Esophagus muscularis mucosa (tissue), 4 donors: ENCODE data around the gene FAM168B. TPM values are rescaled to one million over a fixed set of nuclear protein-coding genes. Genes with fewer than 3 reads are reported as not detected.
"Not testable (repeated sequence)": the region's sequence is repeated elsewhere in the genome, so short reads cannot be mapped to it uniquely, and the experiment has no call there.

Experiments
- DNase-seq: peaks from one replicate; pipeline ENCODE4 v3.0.0-alpha.2; 2017; ENCODE audit errors: extremely low spot score
- H3K27ac ChIP-seq, 4 donors: fragments of 200-600 bp; sonication (generic); replicated peaks in 1 of 4; 1 replicate in 3 of 4; 2 replicates in 1 of 4; pipeline ENCODE4 v1.5.1; 2016 to 2019; ENCODE audit warnings: mild to moderate bottlenecking in 1 of 4
- H3K27me3 ChIP-seq, 4 donors: fragments of 200-600 bp; sonication (generic); one replicate each; pipeline versions ENCODE4 v1.5.1 to v1.6.0; 2016 to 2019
- H3K36me3 ChIP-seq, 4 donors: fragments of 200-600 bp; sonication (generic); one replicate each; pipeline ENCODE4 v1.5.1; 2016 to 2019
- H3K4me1 ChIP-seq, 4 donors: fragments of 200-600 bp; sonication (generic); one replicate each; pipeline ENCODE4 v1.5.1; 2016 to 2019
- H3K4me3 ChIP-seq, 4 donors: fragments of 200-600 bp; sonication (generic); 1 replicate in 2 of 4; 2 replicates in 2 of 4; pipeline ENCODE4 v1.5.1; 2016 to 2019; ENCODE audit warnings: mild to moderate bottlenecking in 4 of 4, moderate library complexity in 1 of 4
- H3K9me3 ChIP-seq, 4 donors: fragments of 200-600 bp; sonication (generic); 1 replicate in 3 of 4; 2 replicates in 1 of 4; pipeline ENCODE4 v1.5.1; 2016 to 2019
- CTCF ChIP-seq, 3 experiments: fragments of 200-600 bp in 2 of 3; fragments of 450-650 bp in 1 of 3; sonication (generic) in 2 of 3; IDR thresholded peaks; one replicate each; pipeline ENCODE4 v1.5.1; 2017 to 2019; ENCODE audit warnings: antibody characterized with exemption in 3 of 3, mild to moderate bottlenecking in 2 of 3, moderate library complexity in 1 of 3
- EP300 ChIP-seq: sonication (generic); formaldehyde crosslinking; IDR thresholded peaks from one replicate; pipeline ENCODE4 v1.6.1; 2017; ENCODE audit warnings: antibody characterized with exemption
- POLR2A ChIP-seq: fragments of 450-650 bp; IDR thresholded peaks from one replicate; pipeline ENCODE4 v1.6.1; 2017; ENCODE audit warnings: antibody characterized with exemption, moderate library complexity, mild to moderate bottlenecking, low read depth
- POLR2AphosphoS5 ChIP-seq, 2 donors: sonication (generic); formaldehyde crosslinking; IDR thresholded peaks; one replicate each; pipeline ENCODE4 v1.6.1; 2017; ENCODE audit warnings: antibody characterized with exemption in 2 of 2
- WGBS: methylation state at CpG from one replicate; pipeline ENCODE4 v1.1.5; 2018; 5-methylcytosine and 5-hydroxymethylcytosine counted together
- intact Hi-C: fragments of 100-400 bp; cut with DNase I; formaldehyde crosslinking; loops from one replicate; pipeline ENCODE4 v1.15.1; 2023
- total RNA-seq, 4 donors: library from RNA; depleted of rRNA; stranded (reverse); fragments of >200 nt; gene quantifications; one replicate each; pipeline versions ENCODE4 v1.1.0 to v1.2.1, GENCODE V29; 2016

Gene FAM168B
- total RNA-seq, 4 donors from 2014 or later, result 155 to 193 (median 182) TPM

DNA sequence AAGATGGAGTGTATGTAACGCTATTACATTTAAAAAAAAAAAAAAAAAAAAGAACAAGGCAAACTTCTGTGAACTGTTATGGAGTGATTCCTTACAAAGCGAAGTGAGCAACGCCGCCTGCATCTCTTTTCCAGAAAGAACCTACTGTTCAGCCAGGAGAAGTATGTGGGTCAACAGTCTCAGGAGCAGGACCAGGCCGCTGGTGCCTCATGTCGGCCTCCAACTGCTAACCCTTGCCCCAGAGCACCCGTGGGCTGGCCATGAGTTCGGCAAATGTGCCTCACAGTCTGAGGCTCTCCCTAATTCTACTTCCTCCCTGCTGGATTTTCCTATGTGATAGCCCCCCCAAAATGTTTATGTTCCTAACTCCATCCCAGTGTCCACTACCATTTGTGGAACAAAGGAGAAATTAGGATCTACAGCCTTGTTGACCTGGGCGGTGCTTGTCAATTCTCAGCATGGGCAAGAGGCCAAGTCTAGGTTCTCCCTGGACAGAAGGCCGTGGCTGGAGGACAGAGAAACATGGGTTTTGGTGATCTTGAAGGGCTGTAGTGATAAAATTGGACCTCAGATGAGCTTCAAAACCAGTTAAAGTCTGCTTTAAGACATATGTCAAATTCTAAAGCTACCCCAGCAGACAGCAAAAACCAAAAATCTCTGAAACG, 15.9 kb downstream of the FAM168B start:
- Histone ChIP-seq H3K4me3 (no peak overlapping the region), H3K4me1 (peaks cover 21 to 39% (median 30%) of the 10 kb centered on the region in 4 donors), H3K27ac (no peak overlapping the region), H3K9me3 (no peaks in the 10 kb centered on the region), H3K36me3 (peaks cover 40 to 97% (median 78%) of the 10 kb centered on the region in 4 donors), H3K27me3 (no peaks in the 10 kb centered on the region)
- no peak for DNase-seq
- TF ChIP-seq POLR2AphosphoS5 (IDR thresholded peaks at IDR 0.05), result no peak
- no peak for TF ChIP-seq EP300
- no peak for TF ChIP-seq POLR2A
- no peak for TF ChIP-seq CTCF (IDR thresholded peaks at IDR 0.05)
- intact Hi-C loops, result no loop called here
- 85% methylated on average over 11 of the region's 11 CpGs for WGBS

- intact Hi-C loops, result no loop called here
These were observed 16.6 kb downstream of the FAM168B start for GRCh38 chr2:131076707-131077106.

GRCh38 chr2:131075578-131075977, 17.7 kb downstream of the FAM168B start:
- 89% methylated on average over 15 of the region's 15 CpGs for WGBS
- not testable (repeated sequence) for H3K27ac ChIP-seq

More at GRCh38 chr2:131076707-131077106, 16.6 kb downstream of the FAM168B start:
- DNase-seq, result no peak
- H3K4me3 ChIP-seq, result no peak overlapping the region
- no peaks in the 10 kb centered on the region for H3K9me3 ChIP-seq
- no peaks in the 10 kb centered on the region for H3K27me3 ChIP-seq
- H3K27ac ChIP-seq, result no peak overlapping the region
- H3K36me3 ChIP-seq, result peaks cover 38 to 97% (median 76%) of the 10 kb centered on the region in 4 donors
- H3K4me1 ChIP-seq, result peaks cover 21 to 39% (median 27%) of the 10 kb centered on the region in 4 donors
- TF ChIP-seq EP300, result no peak
- TF ChIP-seq CTCF (IDR thresholded peaks at IDR 0.05), result no peak
- no peak for TF ChIP-seq POLR2A
- TF ChIP-seq POLR2AphosphoS5 (IDR thresholded peaks at IDR 0.05), result no peak
- WGBS, result 86% methylated on average over 5 of the region's 5 CpGs

DNA sequence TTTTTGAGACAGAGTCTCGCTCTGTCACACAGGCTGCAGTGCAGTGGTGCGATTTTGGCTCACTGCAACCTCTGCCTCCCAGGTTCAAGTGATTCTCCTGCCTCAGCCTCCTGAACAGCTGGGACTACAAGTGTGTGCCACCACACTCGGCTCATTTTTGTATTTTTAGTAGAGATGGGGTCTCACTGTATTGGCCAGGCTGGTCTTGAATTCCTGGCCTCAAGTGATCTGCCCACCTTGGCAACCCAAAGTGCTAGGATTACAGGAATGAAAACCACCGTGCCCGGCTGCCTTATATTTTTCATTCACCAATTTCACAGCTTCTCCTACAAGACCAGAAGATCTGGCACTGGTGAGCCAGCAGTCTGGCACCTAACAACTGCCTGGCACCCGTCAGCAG, 25.1 kb downstream of the FAM168B start:
- H3K27me3 ChIP-seq, H3K4me3 ChIP-seq, H3K9me3 ChIP-seq, intact Hi-C loops, DNase-seq, H3K27ac ChIP-seq: not testable (repeated sequence)
- WGBS, result 98% methylated on average over 6 of the region's 6 CpGs
- Histone ChIP-seq H3K4me1 (peaks cover 13 to 39% (median 21%) of the 10 kb centered on the region in 4 donors), H3K36me3 (peaks cover 22 to 65% (median 54%) of the 10 kb centered on the region in 4 donors)

More at GRCh38 chr2:131075578-131075977, 17.7 kb downstream of the FAM168B start:
- intact Hi-C loops, H3K9me3 ChIP-seq, DNase-seq, H3K4me3 ChIP-seq, H3K27me3 ChIP-seq: not testable (repeated sequence)
- Histone ChIP-seq H3K4me1 (peaks cover 17 to 39% (median 27%) of the 10 kb centered on the region in 4 donors), H3K36me3 (peaks cover 43 to 97% (median 76%) of the 10 kb centered on the region in 4 donors)

- DNase-seq, result no peak
- no peak overlapping the region for H3K27ac ChIP-seq
- H3K36me3 ChIP-seq, result peaks cover 22 to 63% (median 54%) of the 10 kb centered on the region in 4 donors
- peaks cover 14 to 40% (median 21%) of the 10 kb centered on the region in 4 donors for H3K4me1 ChIP-seq
- TF ChIP-seq EP300 (no peak), POLR2A (no peak), POLR2AphosphoS5 (IDR thresholded peaks at IDR 0.05) (no peak), CTCF (IDR thresholded peaks at IDR 0.05) (no peak)
- H3K4me3 ChIP-seq, result no peak overlapping the region
- intact Hi-C loops, result no loop called here
- WGBS, result 54% methylated on average over 2 of the region's 2 CpGs
- H3K9me3 ChIP-seq, result no peaks in the 10 kb centered on the region
- H3K27me3 ChIP-seq, result no peaks in the 10 kb centered on the region
These were observed 25.7 kb downstream of the FAM168B start for GRCh38 chr2:131067465-131068125.
